ENCODE data around the gene LMAN2.
"Not testable (repeated sequence)": the region's sequence is repeated elsewhere in the genome, so short reads cannot be mapped to it uniquely, and the experiment has no call there.

Gene LMAN2

DNA sequence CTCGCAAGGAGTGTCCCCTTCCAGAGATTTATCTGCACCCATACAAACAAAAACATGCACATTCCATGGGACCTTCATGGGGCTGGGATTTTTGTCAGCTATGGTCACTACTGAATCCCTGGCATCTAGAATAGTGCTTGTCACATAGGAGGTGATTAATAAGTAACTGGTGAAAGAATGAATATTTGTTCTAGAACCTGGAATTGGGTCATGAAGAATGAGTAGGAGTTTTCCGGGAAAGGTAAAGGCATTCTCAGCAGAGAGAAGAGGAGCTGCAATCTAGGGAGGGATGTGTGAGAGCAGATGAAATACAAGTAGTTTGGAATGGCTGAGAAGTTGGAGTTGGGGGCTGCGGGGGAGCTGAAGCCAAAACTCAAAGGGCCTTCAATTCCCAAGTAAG is 2.8 kb upstream of the LMAN2 start:
- Histone ChIP-seq H3K27me3 (ENCODE audit: control insufficient read depth in 1 of 2, insufficient read depth in 2 of 2, low read length in 2 of 2) (peaks cover 0 to 4% of the 10 kb centered on the region in 2 donors), H3K9ac (ENCODE audit: low read length) (no peak overlapping the region), H3K36me3 (ENCODE audit: insufficient read depth, low read length) (peaks cover 6% of the 10 kb centered on the region), H3K27ac (ENCODE audit: low read depth, low read length) (no peak overlapping the region), H3K4me3 (ENCODE audit: low read depth in 1 of 2, low read length in 2 of 2) (no peak overlapping the region), H3K4me1 (ENCODE audit: insufficient read depth, low read length) (peaks cover 14% of the 10 kb centered on the region), H3K9me3 (ENCODE audit: low read length) (no peaks in the 10 kb centered on the region)

DNA sequence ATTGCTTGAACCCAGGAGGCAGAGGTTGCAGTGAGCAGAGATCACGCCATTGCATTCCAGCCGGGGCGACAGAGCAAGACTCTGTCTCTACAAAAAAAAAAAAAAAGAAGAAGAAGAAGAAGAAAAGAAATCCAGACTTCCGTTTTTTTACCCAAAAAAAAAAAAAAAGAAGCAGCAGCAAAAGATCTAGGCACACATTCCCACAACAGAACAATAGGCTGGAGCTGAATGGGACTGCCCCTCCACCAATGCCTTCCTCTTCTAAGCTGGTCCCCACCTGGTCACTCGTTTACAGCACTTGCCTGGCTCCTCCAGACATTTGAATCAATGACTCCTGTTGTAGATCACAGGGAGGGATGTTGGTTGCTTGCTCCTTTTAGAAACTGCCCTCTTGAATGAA is 1.6 kb upstream of the LMAN2 start:
- H3K27me3 ChIP-seq (ENCODE audit: control insufficient read depth in 1 of 2, insufficient read depth in 2 of 2, low read length in 2 of 2), result peaks cover 0 to 4% of the 10 kb centered on the region in 2 donors

DNA sequence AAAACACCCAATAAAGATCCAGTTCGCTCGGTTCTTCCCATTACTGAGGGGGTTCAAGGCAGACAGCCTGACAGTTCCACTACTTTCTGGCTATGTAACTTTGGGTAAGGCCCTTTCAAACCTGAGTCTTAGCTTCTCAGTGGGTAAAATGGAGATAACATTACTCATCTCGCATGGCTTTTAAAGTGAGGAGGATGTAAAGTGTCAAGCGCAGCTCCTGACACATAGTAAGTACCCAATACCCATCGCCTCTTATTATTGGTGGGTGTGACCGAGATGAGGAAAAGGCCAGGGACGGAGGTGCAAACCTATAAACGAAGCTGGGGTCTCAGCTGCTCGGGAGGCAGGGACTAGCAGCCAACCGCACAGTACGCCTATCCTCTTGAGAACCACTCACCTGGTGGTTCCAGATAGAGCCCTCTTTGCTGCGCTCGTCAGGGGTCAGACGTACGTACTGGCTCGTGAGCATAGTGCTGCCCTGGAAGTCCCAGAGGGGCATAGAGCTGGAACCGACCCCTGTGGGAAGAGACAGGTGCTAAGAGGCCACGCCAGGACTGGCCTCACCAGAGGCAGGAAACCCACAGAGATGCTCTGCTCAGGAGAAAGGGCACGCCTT is 584 bp downstream of the LMAN2 start:
- peak overlapping the region; percentile 78 to 96 for H3K4me3 ChIP-seq (ENCODE audit: low read depth in 1 of 2, low read length in 2 of 2)
- H3K27ac ChIP-seq (ENCODE audit: low read depth, low read length), result peak overlapping the region; percentile 77
- peak overlapping the region; percentile 96 for H3K9ac ChIP-seq (ENCODE audit: low read length)
- H3K9me3 ChIP-seq (ENCODE audit: low read length), result no peaks in the 10 kb centered on the region
- no peaks in the 10 kb centered on the region for H3K27me3 ChIP-seq (ENCODE audit: control insufficient read depth in 1 of 2, insufficient read depth in 2 of 2, low read length in 2 of 2)
- peaks cover 14% of the 10 kb centered on the region for H3K4me1 ChIP-seq (ENCODE audit: insufficient read depth, low read length)
- peaks cover 6% of the 10 kb centered on the region for H3K36me3 ChIP-seq (ENCODE audit: insufficient read depth, low read length)

More for the DNA sequence above, 1.6 kb upstream of the LMAN2 start:
- peaks cover 6% of the 10 kb centered on the region for H3K36me3 ChIP-seq (ENCODE audit: insufficient read depth, low read length)
- H3K27ac ChIP-seq (ENCODE audit: low read depth, low read length), result no peak overlapping the region
- H3K9me3 ChIP-seq (ENCODE audit: low read length), result no peaks in the 10 kb centered on the region
- no peak overlapping the region for H3K4me3 ChIP-seq (ENCODE audit: low read depth in 1 of 2, low read length in 2 of 2)
- peaks cover 14% of the 10 kb centered on the region for H3K4me1 ChIP-seq (ENCODE audit: insufficient read depth, low read length)
- no peak overlapping the region for H3K9ac ChIP-seq (ENCODE audit: low read length)

DNA sequence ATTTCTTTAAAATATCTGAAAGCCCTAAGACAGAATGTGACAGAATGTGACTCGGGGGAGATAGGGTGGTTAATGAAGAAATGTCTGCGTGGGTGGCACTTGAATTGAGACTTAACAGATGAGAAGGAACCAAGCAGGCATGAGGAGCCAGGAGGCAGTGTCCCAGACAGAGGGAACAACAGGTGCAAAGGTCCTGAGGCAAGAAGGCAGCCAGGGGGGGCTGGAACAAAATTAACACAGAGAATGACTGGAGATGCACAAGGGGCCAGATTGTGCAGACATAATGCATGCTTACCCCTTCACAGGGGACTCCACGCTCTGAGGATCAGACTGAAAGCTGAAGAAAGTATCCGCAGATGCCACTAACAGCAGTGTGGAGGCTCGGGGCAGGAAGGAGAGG is 1.7 kb downstream of the LMAN2 start:
- Histone ChIP-seq H3K4me3 (ENCODE audit: low read depth in 1 of 2, low read length in 2 of 2) (peak overlapping the region in 1 of 2 donors; percentile 96), H3K27me3 (ENCODE audit: control insufficient read depth in 1 of 2, insufficient read depth in 2 of 2, low read length in 2 of 2) (no peaks in the 10 kb centered on the region), H3K27ac (ENCODE audit: low read depth, low read length) (no peak overlapping the region), H3K9me3 (ENCODE audit: low read length) (no peaks in the 10 kb centered on the region), H3K4me1 (ENCODE audit: insufficient read depth, low read length) (peaks cover 14% of the 10 kb centered on the region), H3K36me3 (ENCODE audit: insufficient read depth, low read length) (peaks cover 6% of the 10 kb centered on the region), H3K9ac (ENCODE audit: low read length) (no peak overlapping the region)

DNA sequence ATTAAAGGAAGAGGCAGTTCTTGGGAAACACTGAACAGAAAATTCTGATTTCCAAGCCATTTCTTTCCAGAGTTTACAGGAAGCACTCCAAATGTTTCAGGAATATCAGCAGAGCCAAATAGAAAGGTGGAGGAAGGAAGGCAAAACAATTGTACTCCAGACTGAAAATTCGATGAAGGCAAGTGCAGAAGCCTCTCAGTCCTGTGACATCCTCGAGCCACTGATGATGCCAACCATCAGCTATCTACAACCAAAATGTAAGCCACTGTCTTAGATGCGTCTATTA is 2.2 kb downstream of the LMAN2 start:
- peaks cover 6% of the 10 kb centered on the region for H3K36me3 ChIP-seq (ENCODE audit: insufficient read depth, low read length)
- no peak overlapping the region for H3K4me3 ChIP-seq (ENCODE audit: low read depth in 1 of 2, low read length in 2 of 2)
- H3K27ac ChIP-seq (ENCODE audit: low read depth, low read length), result no peak overlapping the region
- no peaks in the 10 kb centered on the region for H3K27me3 ChIP-seq (ENCODE audit: control insufficient read depth in 1 of 2, insufficient read depth in 2 of 2, low read length in 2 of 2)
- H3K9ac ChIP-seq (ENCODE audit: low read length), result no peak overlapping the region
- H3K9me3 ChIP-seq (ENCODE audit: low read length), result no peaks in the 10 kb centered on the region
- peaks cover 14% of the 10 kb centered on the region for H3K4me1 ChIP-seq (ENCODE audit: insufficient read depth, low read length)

DNA sequence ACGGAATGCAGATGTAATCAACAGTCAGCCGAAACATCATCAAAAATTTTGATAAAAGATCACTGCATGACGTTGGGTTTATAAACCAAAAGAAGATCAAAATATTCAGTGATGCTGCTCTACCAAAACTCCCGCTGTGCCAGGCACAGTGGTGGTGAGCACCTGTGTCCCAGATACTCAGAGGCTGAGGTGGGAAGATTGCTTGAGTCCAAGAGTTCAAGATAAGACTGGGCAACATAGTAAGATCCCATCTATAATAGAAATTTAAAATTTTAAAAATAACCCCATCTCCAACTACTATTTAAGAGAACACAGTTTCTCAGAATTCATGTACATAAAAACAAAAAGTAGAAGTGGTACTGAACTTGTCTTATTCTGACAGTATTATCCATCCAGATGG is 3.8 kb downstream of the LMAN2 start:
- peaks cover 6% of the 10 kb centered on the region for H3K36me3 ChIP-seq (ENCODE audit: insufficient read depth, low read length)
- H3K9ac ChIP-seq (ENCODE audit: low read length), result no peak overlapping the region
- no peaks in the 10 kb centered on the region for H3K27me3 ChIP-seq (ENCODE audit: control insufficient read depth in 1 of 2, insufficient read depth in 2 of 2, low read length in 2 of 2)
- H3K4me1 ChIP-seq (ENCODE audit: insufficient read depth, low read length), result peaks cover 14% of the 10 kb centered on the region
- H3K27ac ChIP-seq (ENCODE audit: low read depth, low read length), result no peak overlapping the region
- no peaks in the 10 kb centered on the region for H3K9me3 ChIP-seq (ENCODE audit: low read length)
- H3K4me3 ChIP-seq (ENCODE audit: low read depth in 1 of 2, low read length in 2 of 2), result no peak overlapping the region

DNA sequence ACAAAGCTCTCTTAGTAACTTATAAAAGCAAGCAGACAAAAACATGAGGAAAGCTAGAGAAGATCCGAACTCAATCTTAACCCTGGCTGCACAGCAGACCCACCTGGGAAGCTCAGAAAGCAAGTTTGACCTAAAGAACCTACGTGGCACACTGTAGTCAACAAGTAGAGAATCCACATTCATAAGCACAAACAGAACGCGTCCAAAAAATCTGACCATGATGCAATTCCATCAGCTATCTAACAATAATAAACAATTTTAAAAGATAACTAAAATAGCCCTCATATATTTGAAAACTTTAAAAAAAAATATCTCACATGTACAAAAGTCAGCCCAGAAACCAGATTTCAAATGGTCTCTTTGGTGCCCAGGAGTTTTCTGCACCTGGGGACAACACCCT is 4.6 kb downstream of the LMAN2 start:
- Histone ChIP-seq H3K27me3 (ENCODE audit: control insufficient read depth in 1 of 2, insufficient read depth in 2 of 2, low read length in 2 of 2) (no peaks in the 10 kb centered on the region), H3K9ac (ENCODE audit: low read length) (no peak overlapping the region), H3K4me1 (ENCODE audit: insufficient read depth, low read length) (peaks cover 14% of the 10 kb centered on the region), H3K36me3 (ENCODE audit: insufficient read depth, low read length) (peaks cover 8% of the 10 kb centered on the region), H3K9me3 (ENCODE audit: low read length) (no peaks in the 10 kb centered on the region), H3K4me3 (ENCODE audit: low read depth in 1 of 2, low read length in 2 of 2) (no peak overlapping the region), H3K27ac (ENCODE audit: low read depth, low read length) (no peak overlapping the region)

DNA sequence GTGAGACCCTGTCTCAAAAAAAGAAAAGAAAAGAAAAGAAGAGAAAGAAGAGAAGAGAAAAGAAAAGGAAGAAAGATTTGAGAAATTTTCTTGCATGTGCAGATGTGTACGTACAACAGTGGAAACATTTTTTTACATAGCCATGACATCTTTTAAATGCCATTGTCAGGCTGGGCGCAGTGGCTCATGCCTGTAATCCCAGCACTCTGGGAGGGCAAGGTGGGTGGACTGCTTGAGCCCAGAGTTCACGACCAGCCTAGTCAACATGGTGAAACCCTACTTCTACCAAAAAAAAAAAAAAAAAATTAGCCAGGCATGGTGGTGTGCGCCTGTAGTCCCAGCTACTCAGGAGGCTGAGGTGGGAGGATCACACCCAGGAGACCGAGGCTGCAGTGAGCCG is 6.6 kb downstream of the LMAN2 start:
- no peaks in the 10 kb centered on the region for H3K27me3 ChIP-seq (ENCODE audit: control insufficient read depth in 1 of 2, insufficient read depth in 2 of 2, low read length in 2 of 2)
- peaks cover 3% of the 10 kb centered on the region for H3K4me1 ChIP-seq (ENCODE audit: insufficient read depth, low read length)
- H3K4me3 ChIP-seq (ENCODE audit: low read depth in 1 of 2, low read length in 2 of 2), result no peak overlapping the region
- H3K36me3 ChIP-seq (ENCODE audit: insufficient read depth, low read length), result peaks cover 10% of the 10 kb centered on the region
- H3K9me3 ChIP-seq (ENCODE audit: low read length), result no peaks in the 10 kb centered on the region
- no peak overlapping the region for H3K27ac ChIP-seq (ENCODE audit: low read depth, low read length)
- no peak overlapping the region for H3K9ac ChIP-seq (ENCODE audit: low read length)

DNA sequence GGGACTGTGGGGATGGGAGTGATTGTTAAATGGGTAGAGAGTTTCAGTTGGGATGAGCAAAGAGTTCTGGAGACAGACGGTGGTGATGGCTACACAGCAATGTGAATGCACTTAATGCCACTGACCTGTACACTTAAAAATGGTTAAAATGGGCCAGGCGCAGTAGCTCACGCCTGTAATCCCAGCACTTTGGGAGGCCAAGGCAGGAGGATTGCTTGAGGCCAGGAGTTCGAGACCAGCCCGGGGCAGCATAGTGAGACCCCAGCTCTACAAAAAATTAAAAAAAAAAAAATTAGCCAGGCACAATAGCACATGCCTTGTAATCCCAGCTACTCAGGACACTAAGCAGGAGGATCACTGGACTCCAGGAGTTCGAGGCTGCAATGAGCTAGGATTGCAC is 7.7 kb downstream of the LMAN2 start:
- Histone ChIP-seq H3K4me3 (ENCODE audit: low read depth in 1 of 2, low read length in 2 of 2) (no peak overlapping the region), H3K4me1 (ENCODE audit: insufficient read depth, low read length) (no peaks in the 10 kb centered on the region), H3K9ac (ENCODE audit: low read length) (no peak overlapping the region), H3K27ac (ENCODE audit: low read depth, low read length) (no peak overlapping the region), H3K9me3 (ENCODE audit: low read length) (no peaks in the 10 kb centered on the region), H3K27me3 (ENCODE audit: control insufficient read depth in 1 of 2, insufficient read depth in 2 of 2, low read length in 2 of 2) (no peaks in the 10 kb centered on the region), H3K36me3 (ENCODE audit: insufficient read depth, low read length) (peaks cover 9% of the 10 kb centered on the region)

DNA sequence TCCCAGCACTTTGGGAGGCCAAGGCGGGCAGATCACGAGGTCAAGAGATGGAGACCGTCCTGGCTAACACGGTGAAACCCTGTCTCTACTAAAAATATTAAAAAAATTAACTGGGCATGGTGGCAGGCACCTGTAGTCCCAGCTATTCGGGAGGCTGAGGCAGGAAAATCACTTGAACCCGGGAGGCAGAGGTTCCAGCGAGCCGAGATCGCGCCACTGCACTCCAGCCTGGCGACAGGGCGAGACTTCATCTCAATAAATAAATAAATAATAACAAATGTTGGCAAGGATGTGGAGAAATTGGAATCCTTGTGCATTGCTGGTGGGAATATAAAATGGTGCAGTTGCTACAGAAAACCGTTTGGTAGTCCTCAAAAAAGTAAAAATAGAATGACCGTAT is 8.5 kb downstream of the LMAN2 start:
- not testable (repeated sequence) for H3K4me3 ChIP-seq (ENCODE audit: low read depth in 1 of 2, low read length in 2 of 2); H3K27ac ChIP-seq (ENCODE audit: low read depth, low read length); H3K4me1 ChIP-seq (ENCODE audit: insufficient read depth, low read length); H3K27me3 ChIP-seq (ENCODE audit: control insufficient read depth in 1 of 2, insufficient read depth in 2 of 2, low read length in 2 of 2); H3K9ac ChIP-seq (ENCODE audit: low read length); H3K9me3 ChIP-seq (ENCODE audit: low read length)
- H3K36me3 ChIP-seq (ENCODE audit: insufficient read depth, low read length), result peaks cover 12% of the 10 kb centered on the region

DNA sequence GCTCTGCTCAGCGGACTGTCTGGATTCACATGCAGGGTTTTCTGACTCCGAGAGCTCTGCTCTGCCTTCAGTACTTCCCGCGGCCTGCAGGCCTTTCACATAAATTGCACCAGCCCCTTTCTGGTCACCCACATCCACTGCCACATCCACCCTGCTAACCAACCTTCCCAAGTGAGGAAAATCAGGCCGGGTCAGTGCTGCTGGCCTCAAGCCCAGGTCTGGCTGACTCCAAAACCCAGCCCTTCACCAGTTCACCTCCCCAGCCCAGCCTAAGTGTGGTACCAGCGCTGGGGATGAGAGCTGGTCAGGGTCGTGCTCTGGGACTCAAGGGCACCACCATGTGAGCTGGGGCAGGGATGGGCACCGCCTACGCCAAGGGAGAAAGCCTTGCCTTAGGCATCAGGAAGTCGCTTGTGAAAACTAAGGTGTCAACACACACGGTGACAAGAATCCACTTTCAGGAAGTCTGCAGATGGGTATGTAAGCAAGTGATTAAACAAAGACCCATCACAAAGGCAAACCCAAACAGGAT is 12.3 kb downstream of the LMAN2 start:
- no peak overlapping the region for H3K4me3 ChIP-seq (ENCODE audit: low read depth in 1 of 2, low read length in 2 of 2)
- no peak overlapping the region for H3K9ac ChIP-seq (ENCODE audit: low read length)
- H3K36me3 ChIP-seq (ENCODE audit: insufficient read depth, low read length), result peaks cover 50% of the 10 kb centered on the region
- no peaks in the 10 kb centered on the region for H3K27me3 ChIP-seq (ENCODE audit: control insufficient read depth in 1 of 2, insufficient read depth in 2 of 2, low read length in 2 of 2)
- H3K4me1 ChIP-seq (ENCODE audit: insufficient read depth, low read length), result no peaks in the 10 kb centered on the region
- no peaks in the 10 kb centered on the region for H3K9me3 ChIP-seq (ENCODE audit: low read length)
- H3K27ac ChIP-seq (ENCODE audit: low read depth, low read length), result no peak overlapping the region
